ENCODE results near the gene NFATC1. TPM values are rescaled to one million over a fixed set of nuclear protein-coding genes. Genes with fewer than 3 reads are reported as not detected.

Gene NFATC1
- total RNA-seq, 1 donor from 2014 or later, result 8.1 TPM

GRCh38 chr18:79365701-79366100 lies 30.0 kb upstream of the NFATC1 start:
- DNase-seq (ENCODE audit: extremely low spot score, unreplicated experiment), result peak; percentile 53
- TF ChIP-seq CTCF (IDR thresholded peaks at IDR 0.05), result no peak
- Mint-ChIP-seq H3K36me3 (ENCODE audit: unreplicated experiment) (peaks cover 32% of the 10 kb centered on the region), H3K27me3 (ENCODE audit: unreplicated experiment) (no peaks in the 10 kb centered on the region), H3K9me3 (ENCODE audit: unreplicated experiment) (no peaks in the 10 kb centered on the region), H3K4me1 (ENCODE audit: unreplicated experiment) (no peaks in the 10 kb centered on the region), H3K27ac (ENCODE audit: unreplicated experiment) (no peak overlapping the region), H3K4me3 (ENCODE audit: unreplicated experiment) (no peak overlapping the region)

- Mint-ChIP-seq H3K9me3 (ENCODE audit: unreplicated experiment) (no peaks in the 10 kb centered on the region), H3K4me3 (ENCODE audit: unreplicated experiment) (no peak overlapping the region), H3K4me1 (ENCODE audit: unreplicated experiment) (no peaks in the 10 kb centered on the region), H3K36me3 (ENCODE audit: unreplicated experiment) (peaks cover 25% of the 10 kb centered on the region), H3K27ac (ENCODE audit: unreplicated experiment) (no peak overlapping the region), H3K27me3 (ENCODE audit: unreplicated experiment) (no peaks in the 10 kb centered on the region)
- TF ChIP-seq CTCF (IDR thresholded peaks at IDR 0.05), result no peak
- DNase-seq (ENCODE audit: extremely low spot score, unreplicated experiment), result peak; percentile 82
These were observed 29.3 kb upstream of the NFATC1 start for GRCh38 chr18:79366177-79367094.

- Mint-ChIP-seq H3K27ac (ENCODE audit: unreplicated experiment) (no peak overlapping the region), H3K27me3 (ENCODE audit: unreplicated experiment) (no peaks in the 10 kb centered on the region)
These were observed 28.2 kb upstream of the NFATC1 start for GRCh38 chr18:79367480-79367879.

GRCh38 chr18:79367989-79368388 lies 27.7 kb upstream of the NFATC1 start:
- no peaks in the 10 kb centered on the region for H3K27me3 Mint-ChIP-seq (ENCODE audit: unreplicated experiment)
- no peak for DNase-seq (ENCODE audit: extremely low spot score, unreplicated experiment)
- H3K9me3 Mint-ChIP-seq (ENCODE audit: unreplicated experiment), result no peaks in the 10 kb centered on the region
- H3K27ac Mint-ChIP-seq (ENCODE audit: unreplicated experiment), result no peak overlapping the region
- peaks cover 1% of the 10 kb centered on the region for H3K4me1 Mint-ChIP-seq (ENCODE audit: unreplicated experiment)
- TF ChIP-seq CTCF (IDR thresholded peaks at IDR 0.05), result no peak
- peaks cover 14% of the 10 kb centered on the region for H3K36me3 Mint-ChIP-seq (ENCODE audit: unreplicated experiment)
- no peak overlapping the region for H3K4me3 Mint-ChIP-seq (ENCODE audit: unreplicated experiment)

More at GRCh38 chr18:79367480-79367879, 28.2 kb upstream of the NFATC1 start:
- Mint-ChIP-seq H3K9me3 (ENCODE audit: unreplicated experiment) (no peaks in the 10 kb centered on the region), H3K36me3 (ENCODE audit: unreplicated experiment) (peaks cover 15% of the 10 kb centered on the region), H3K4me3 (ENCODE audit: unreplicated experiment) (no peak overlapping the region), H3K4me1 (ENCODE audit: unreplicated experiment) (no peaks in the 10 kb centered on the region)
- peak; percentile 23 for DNase-seq (ENCODE audit: extremely low spot score, unreplicated experiment)
- TF ChIP-seq CTCF (IDR thresholded peaks at IDR 0.05), result no peak

GRCh38 chr18:79368681-79369080 lies 27.0 kb upstream of the NFATC1 start:
- no peak overlapping the region for H3K27ac Mint-ChIP-seq (ENCODE audit: unreplicated experiment)

More at GRCh38 chr18:79368681-79369080, 27.0 kb upstream of the NFATC1 start:
- TF ChIP-seq CTCF (IDR thresholded peaks at IDR 0.05), result no peak
- peaks cover 1% of the 10 kb centered on the region for H3K4me1 Mint-ChIP-seq (ENCODE audit: unreplicated experiment)
- DNase-seq (ENCODE audit: extremely low spot score, unreplicated experiment), result no peak
- H3K36me3 Mint-ChIP-seq (ENCODE audit: unreplicated experiment), result peaks cover 8% of the 10 kb centered on the region
- H3K9me3 Mint-ChIP-seq (ENCODE audit: unreplicated experiment), result no peaks in the 10 kb centered on the region
- H3K27me3 Mint-ChIP-seq (ENCODE audit: unreplicated experiment), result no peaks in the 10 kb centered on the region
- H3K4me3 Mint-ChIP-seq (ENCODE audit: unreplicated experiment), result no peak overlapping the region

Data from osteocyte (in vitro differentiated cells).